ENCODE measurements around the gene SCMH1.
"Not testable (repeated sequence)": the region's sequence is repeated elsewhere in the genome, so short reads cannot be mapped to it uniquely, and the experiment has no call there.

Gene SCMH1

DNA sequence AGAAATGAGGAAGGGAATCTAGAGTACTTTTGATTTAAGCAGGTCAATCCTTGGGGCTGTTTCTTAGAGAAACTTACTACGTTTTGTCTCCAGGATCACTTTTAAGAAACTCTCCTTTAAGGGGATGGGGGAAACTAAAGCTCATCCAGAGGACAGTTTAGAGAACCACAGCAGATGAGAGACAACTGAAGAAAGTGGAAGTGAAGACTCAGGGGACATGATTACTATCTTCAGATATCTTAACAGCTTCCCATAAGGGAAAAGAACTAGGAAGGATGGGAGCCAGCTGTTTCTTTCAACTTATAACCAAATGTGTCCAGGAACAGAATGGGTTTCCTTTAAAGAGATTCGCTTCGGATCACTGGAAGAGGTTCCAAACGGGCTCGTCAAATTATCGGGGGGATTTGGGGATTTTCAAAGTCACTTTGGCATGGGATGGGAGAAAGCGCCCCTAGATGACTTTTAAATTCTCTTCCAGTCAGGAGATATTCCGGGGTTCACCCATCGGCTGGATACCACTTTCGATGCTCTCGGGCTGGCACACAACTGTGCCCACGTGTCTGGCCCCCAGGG is 1.2 kb downstream of the SCMH1 start:
- TF ChIP-seq POLR2A (IDR thresholded peaks at IDR 0.05; ENCODE audit: low read depth, low read length): no peak
- FAIRE-seq (no peak), DNase-seq (ENCODE audit: insufficient read length, low spot score) (no peak)

DNA sequence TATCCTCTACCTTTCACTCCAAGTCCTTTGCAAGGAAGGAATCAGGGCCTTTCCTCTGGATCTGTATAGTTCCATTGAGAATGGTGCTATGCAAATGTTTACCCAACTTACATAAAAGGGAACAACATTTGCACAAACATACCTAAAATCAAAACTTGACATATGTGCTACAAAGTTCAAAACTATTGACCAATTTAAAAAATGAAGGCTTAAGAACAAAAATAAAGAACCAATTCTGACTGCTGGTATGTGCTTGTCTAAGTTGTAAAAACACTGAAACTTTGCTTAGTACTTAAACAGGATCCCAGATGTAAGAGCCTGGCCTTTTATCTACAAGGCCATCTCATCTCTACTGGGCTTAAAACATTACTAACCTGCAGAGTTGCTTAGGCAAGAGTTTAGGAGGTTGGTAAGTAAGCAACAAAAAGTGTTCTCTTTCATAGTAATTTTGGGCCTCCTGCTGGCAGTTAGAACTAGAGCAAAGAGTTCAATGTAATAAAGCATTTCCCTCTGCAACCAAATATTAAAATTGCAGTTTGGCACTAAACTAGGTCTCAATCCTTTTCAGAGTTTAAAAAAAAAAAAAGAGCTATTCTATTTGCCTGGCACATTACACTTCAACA is 2.0 kb downstream of the SCMH1 start:
- DNase-seq (ENCODE audit: insufficient read length, low spot score) (no peak), FAIRE-seq (peak; percentile 45)
- no peak for TF ChIP-seq POLR2A (IDR thresholded peaks at IDR 0.05; ENCODE audit: low read depth, low read length)

DNA sequence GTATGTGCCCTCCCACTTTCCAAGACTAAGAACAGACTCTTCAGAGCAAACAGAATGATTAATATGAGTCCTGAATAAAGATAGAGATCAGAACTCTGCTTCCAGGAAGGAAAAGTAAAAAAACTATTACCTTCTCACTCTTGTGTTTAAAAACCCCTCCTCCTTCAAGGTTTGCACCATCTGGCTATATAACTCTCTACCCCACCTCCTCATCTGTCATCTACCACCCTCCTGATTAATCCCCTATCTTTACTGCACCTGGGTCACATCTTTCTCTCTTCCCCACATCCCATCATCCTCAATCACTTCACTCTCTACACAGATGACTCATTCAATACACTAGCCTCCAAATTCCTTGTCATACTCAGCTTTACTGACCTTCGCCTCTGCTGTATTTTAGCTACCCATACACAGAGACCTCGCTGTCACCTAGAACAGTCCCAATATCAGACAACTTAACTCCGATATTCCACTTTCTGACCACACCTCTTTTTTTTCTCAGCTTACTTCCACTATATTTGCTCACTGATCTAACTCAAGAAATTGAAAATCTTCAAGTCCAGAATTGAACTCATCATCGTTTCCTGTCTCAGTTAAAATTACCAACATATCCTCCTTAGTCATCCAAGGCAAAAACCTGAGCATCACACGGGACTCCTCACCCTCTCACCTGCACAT is 3.7 kb downstream of the SCMH1 start:
- DNase-seq (ENCODE audit: insufficient read length, low spot score): peak; percentile 40
- no peak for TF ChIP-seq POLR2A (IDR thresholded peaks at IDR 0.05; ENCODE audit: low read depth, low read length)
- peak; percentile 91 for FAIRE-seq

DNA sequence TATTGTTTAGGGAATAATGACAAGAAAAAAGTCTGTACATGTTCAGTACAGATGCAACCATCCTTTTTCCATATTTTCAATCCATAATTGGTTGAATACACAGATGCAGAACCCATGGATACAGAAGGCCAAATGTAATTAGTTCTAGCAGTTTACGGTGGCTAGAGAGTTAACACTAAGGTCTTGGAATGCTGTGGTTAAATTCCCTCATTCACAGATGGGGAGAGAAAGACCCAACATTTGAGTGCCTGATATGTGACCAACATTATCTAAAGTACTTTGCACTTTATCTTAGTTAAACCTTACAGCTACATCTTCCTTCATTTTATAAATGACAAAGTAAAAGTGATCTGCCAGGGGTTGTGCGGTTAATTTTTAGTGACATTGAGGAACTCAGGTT is 5.3 kb downstream of the SCMH1 start:
- FAIRE-seq (peak; percentile 73), DNase-seq (ENCODE audit: insufficient read length, low spot score) (no peak)
- no peak for TF ChIP-seq POLR2A (IDR thresholded peaks at IDR 0.05; ENCODE audit: low read depth, low read length)

DNA sequence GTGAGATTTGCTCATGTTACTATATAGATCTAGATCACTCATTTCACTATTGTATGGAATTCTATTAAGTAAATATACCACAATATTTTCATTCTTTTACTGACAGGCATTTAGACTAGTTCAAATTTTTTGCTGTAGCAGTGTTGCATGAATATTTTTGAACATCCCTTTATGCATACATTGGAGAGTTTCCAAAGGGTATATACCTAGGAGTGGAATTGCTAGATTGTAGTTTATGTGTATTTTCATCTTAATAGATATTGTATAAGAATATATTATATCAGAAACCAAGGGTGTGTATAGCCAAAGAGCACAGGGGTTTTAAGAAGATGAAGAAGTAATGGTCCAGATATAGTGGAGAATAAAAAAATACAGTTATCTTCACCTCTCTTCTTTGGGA is 6.2 kb downstream of the SCMH1 start:
- no peak for FAIRE-seq
- no peak for DNase-seq (ENCODE audit: insufficient read length, low spot score)
- no peak for TF ChIP-seq POLR2A (IDR thresholded peaks at IDR 0.05; ENCODE audit: low read depth, low read length)

DNA sequence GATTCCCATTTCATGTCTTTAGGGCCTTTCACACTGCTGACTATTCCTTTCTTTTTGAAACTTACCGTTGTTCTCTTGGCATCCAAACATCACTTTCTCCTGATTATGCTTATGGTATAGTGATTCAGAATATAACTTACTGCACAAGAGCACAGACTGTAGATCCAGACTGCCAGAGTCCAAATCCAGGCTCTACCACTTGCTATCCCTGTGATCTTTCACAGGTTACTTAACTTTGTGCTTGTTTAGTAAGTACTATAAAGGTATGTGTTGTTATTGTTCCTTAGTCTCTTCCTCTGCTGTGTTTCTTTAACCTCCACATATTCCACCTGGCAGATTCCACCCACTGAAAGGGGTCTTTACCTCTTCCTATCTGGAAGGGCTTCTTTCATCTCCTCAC is 8.4 kb downstream of the SCMH1 start:
- DNase-seq (ENCODE audit: insufficient read length, low spot score) (no peak), FAIRE-seq (no peak)
- TF ChIP-seq POLR2A (IDR thresholded peaks at IDR 0.05; ENCODE audit: low read depth, low read length): no peak

DNA sequence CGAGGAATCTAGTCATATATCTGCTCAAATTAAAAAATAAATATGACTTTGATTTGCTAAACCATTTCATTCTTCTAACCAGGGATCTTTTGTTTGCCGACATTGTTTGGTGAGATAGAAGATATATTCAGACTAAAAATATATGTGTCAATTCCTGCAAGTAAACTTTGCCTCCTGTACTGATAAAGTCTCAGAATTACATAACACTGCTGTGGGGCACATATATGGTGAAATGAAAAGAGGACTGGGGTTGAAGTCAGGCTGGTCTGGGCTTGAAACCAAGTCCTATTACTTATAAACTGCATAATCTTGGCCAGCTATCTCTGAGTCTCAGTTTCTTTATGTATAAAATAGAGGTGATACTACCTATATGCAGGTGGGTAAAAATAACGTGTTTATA is 9.8 kb downstream of the SCMH1 start:
- no peak for DNase-seq (ENCODE audit: insufficient read length, low spot score)
- no peak for TF ChIP-seq POLR2A (IDR thresholded peaks at IDR 0.05; ENCODE audit: low read depth, low read length)
- FAIRE-seq: no peak

DNA sequence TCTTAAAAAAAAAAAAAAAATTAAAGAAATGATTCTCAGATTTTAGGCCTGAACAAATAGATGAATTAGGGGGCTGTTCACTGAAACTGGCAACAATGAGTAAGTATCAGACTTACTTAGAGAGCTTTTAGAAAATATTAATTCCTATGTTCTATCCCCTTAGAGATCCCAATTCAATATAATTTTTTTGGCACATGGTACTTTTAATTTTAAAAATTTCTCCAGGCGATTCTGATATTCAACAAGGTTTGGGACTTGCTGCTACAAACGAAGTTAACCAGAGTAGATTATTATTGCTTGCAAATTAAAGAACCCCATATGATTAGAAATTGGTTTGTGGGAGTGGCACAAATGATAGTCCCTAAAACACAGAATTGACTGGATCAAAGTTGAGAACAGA is 11.4 kb downstream of the SCMH1 start:
- FAIRE-seq (no peak), DNase-seq (ENCODE audit: insufficient read length, low spot score) (no peak)
- TF ChIP-seq POLR2A (IDR thresholded peaks at IDR 0.05; ENCODE audit: low read depth, low read length): no peak

DNA sequence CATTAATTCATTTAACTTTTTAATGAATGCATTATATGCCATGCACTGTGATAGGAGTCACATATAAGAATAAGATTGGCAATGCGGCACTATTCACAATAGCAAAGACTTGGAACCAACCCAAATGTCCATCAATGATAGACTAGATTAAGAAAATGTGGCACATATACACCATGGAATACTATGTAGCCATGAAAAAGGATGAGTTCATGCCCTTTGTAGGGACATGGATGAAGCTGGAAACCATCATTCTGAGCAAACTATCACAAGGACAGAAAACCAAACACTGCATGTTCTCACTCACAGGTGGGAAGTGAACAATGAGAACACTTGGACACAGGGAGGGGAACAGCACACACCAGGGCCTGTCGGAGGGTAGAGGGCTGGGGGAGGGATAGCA is 12.9 kb downstream of the SCMH1 start:
- DNase-seq (ENCODE audit: insufficient read length, low spot score); FAIRE-seq: not testable (repeated sequence)

DNA sequence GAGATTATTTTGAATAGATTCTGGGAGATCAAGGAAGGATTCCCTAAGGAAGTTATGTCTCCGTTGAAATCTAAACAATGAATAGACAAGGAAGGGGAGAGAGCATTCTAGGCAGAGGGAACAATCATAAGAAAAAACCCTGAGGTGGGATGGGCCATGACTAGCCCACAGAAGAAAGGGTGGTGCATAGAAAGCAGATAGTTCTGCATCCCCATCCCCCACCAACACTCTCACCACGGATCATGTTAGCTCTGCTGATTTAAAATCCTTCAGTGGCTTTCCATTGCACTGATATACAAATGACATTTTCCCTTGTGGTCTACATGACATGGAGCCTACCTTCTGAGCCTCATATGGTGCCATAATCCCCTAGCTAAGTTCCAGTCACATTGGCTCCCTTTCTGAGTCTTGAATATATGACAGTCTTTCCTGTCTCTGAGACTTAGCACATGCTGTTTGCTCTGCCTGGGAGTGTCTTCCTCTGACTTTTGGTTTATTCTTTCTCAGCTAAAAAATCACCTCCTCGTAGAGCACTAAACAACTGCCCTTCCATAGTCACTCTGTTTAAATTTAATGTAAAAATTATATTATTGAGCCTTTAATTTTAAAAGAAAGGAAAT is 15.2 kb downstream of the SCMH1 start:
- no peak for TF ChIP-seq POLR2A (IDR thresholded peaks at IDR 0.05; ENCODE audit: low read depth, low read length)
- peak; percentile 55 for FAIRE-seq
- no peak for DNase-seq (ENCODE audit: insufficient read length, low spot score)

DNA sequence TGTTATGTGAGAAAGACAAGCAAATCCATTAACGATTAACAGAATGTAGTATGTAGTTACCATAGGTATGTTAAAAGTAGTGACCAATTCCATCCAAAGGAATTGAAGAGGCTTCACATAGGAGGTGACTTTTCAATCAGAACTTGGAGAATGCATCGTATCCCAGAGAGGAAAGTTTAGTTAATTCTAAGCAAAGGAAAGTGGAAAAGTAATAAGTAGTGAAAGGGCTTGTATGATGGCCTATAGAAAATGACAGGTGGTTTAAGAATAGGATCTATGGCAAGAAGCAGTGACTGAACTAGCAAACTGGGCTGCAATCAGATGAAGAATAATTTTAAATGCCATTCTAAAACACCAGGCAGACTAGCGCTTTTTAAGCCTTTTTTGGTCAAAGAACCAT is 16.6 kb downstream of the SCMH1 start:
- FAIRE-seq: peak; percentile 20
- no peak for DNase-seq (ENCODE audit: insufficient read length, low spot score)
- no peak for TF ChIP-seq POLR2A (IDR thresholded peaks at IDR 0.05; ENCODE audit: low read depth, low read length)

DNA sequence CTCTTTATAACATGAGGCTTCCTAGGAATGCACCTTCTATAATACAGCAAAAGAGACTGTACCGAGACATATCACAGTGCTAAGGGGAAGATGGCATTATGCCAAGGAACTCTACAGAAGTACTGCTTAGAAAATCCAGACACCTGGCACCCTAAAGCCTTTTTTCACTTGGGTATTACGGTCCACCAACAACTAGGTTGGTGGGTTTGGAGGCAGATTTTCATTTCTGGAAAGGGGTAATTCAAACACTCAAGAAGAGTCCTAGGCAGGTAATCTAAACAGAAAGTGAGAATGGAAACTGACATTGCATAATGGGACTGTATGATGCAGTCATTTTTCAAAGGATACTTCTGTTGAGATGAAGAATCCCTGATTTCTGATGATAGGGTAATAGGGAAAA is 19.6 kb downstream of the SCMH1 start:
- DNase-seq (ENCODE audit: insufficient read length, low spot score): no peak
- TF ChIP-seq POLR2A (IDR thresholded peaks at IDR 0.05; ENCODE audit: low read depth, low read length): no peak
- FAIRE-seq: no peak

DNA sequence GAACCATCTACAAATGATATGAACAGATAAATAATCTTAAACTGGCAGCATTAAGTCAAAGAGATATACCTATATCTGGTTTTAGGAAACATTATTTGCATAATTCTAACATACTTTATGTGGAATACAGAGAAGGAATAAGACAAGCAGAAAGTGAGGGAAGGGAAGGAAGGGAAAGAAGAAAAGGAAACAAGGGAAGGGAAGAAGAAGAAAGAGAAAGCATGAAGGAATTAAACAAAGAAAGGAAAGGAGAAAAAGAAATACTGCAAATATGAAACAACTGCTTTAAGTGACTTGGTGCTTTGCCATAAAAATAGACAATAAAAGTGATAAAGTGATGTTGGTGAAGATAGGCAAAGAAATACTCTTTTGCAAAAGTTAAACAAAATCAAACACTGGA is 20.1 kb downstream of the SCMH1 start:
- FAIRE-seq (no peak), DNase-seq (ENCODE audit: insufficient read length, low spot score) (no peak)
- TF ChIP-seq POLR2A (IDR thresholded peaks at IDR 0.05; ENCODE audit: low read depth, low read length): no peak

DNA sequence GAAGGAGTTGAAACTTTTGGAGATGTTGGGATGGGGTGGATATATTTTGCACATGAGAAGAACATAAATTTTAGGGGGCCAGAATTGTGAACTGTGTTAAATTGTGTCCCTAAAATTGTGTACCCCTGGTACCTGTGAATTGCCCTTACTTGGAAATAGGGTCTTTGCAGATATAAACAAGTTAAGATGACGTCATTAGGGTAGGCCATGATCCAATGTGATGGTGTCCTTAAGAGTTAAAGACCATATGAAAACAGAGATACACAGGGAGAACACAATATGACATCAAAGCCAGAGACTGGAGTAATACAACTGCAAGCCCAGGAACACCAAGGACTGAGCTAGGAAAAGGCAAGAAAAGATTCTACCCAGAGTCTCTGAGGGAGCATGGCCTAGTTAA is 24.0 kb downstream of the SCMH1 start:
- FAIRE-seq (no peak), DNase-seq (ENCODE audit: insufficient read length, low spot score) (no peak)
- TF ChIP-seq POLR2A (IDR thresholded peaks at IDR 0.05; ENCODE audit: low read depth, low read length): no peak

DNA sequence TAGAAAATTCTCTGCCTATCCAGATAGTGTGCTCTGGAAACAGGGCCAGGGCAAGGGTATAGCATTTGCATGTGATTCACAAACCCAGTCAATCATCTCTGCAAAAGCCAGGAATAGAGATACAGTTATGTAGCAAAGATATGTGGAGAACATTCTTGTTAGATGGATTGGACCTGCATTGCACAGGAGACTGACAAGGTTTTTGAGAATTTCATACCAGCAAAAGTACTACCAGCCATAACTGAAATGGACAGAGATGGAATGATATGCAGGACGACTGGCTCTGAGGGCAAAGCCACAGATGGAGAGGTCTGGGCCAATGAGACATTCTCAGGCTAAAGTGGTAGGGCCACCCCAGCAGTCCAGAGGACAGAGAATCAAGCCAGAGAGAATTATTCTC is 24.7 kb downstream of the SCMH1 start:
- DNase-seq (ENCODE audit: insufficient read length, low spot score) (no peak), FAIRE-seq (no peak)
- TF ChIP-seq POLR2A (IDR thresholded peaks at IDR 0.05; ENCODE audit: low read depth, low read length): no peak

Data from H54 (cell line).